ENCODE results near the gene SRSF4. TPM values are rescaled to one million over a fixed set of nuclear protein-coding genes. Genes with fewer than 3 reads are reported as not detected.

Gene SRSF4
- total and polyA plus RNA-seq, 2 donors (not counting 1 experiment from before 2014, with no cell fraction given) = 51.4 to 61.9 TPM

- peak in 1 of 2 donors; percentile 37 for DNase-seq (ENCODE audit: low read depth in 2 of 2)
- no peak overlapping the region for H3K27ac ChIP-seq (ENCODE audit: insufficient read depth, low read length)
- no peak overlapping the region for H3K4me2 ChIP-seq (ENCODE audit: extremely low read depth, insufficient read depth, low read length)
- H3K79me2 ChIP-seq (ENCODE audit: control insufficient read depth, insufficient read depth, low read length) = no peaks in the 10 kb centered on the region
- H3K36me3 ChIP-seq (ENCODE audit: control insufficient read depth, insufficient read depth, low read length) = no peaks in the 10 kb centered on the region
- H3K9ac ChIP-seq (ENCODE audit: insufficient read depth, low read length) = no peak overlapping the region
- no peak for TF ChIP-seq EZH2 (IDR thresholded peaks at IDR 0.05; ENCODE audit: low read length, missing control alignments)
- no peak for TF ChIP-seq CTCF (conservative IDR thresholded peaks at IDR 0.05 in 1 of 2, IDR thresholded peaks at IDR 0.05 in 1 of 2; ENCODE audit: low read depth in 1 of 2, low read length in 2 of 2)
- H3K4me3 ChIP-seq (replicated peaks in 1 of 4; ENCODE audit: control extremely low read depth in 1 of 4, insufficient read depth in 1 of 4, low read depth in 3 of 4, low read length in 4 of 4) = no peak overlapping the region
- H3K9me3 ChIP-seq (ENCODE audit: control insufficient read depth, insufficient read depth, low read depth, low read length) = no peaks in the 10 kb centered on the region
- no peak overlapping the region for H2AFZ ChIP-seq (ENCODE audit: low read length)
- no peaks in the 10 kb centered on the region for H3K27me3 ChIP-seq (ENCODE audit: control insufficient read depth, insufficient read depth, low read length)
- no peaks in the 10 kb centered on the region for H4K20me1 ChIP-seq (ENCODE audit: control insufficient read depth, extremely low read depth, insufficient read depth, low read length)
- H3K4me1 ChIP-seq (ENCODE audit: control insufficient read depth, extremely low read depth, insufficient read depth, low read length) = no peaks in the 10 kb centered on the region
These were observed 75.9 kb downstream of the SRSF4 start for GRCh38 chr1:29105822-29106221.

GRCh38 chr1:29100487-29100886 is 81.2 kb downstream of the SRSF4 start:
- no peaks in the 10 kb centered on the region for H3K9me3 ChIP-seq (ENCODE audit: control insufficient read depth, insufficient read depth, low read depth, low read length)
- H3K79me2 ChIP-seq (ENCODE audit: control insufficient read depth, insufficient read depth, low read length) = no peaks in the 10 kb centered on the region
- TF ChIP-seq EZH2 (IDR thresholded peaks at IDR 0.05; ENCODE audit: low read length, missing control alignments) (no peak), CTCF (conservative IDR thresholded peaks at IDR 0.05 in 1 of 2, IDR thresholded peaks at IDR 0.05 in 1 of 2; ENCODE audit: low read depth in 1 of 2, low read length in 2 of 2) (no peak)
- H3K4me3 ChIP-seq (replicated peaks in 1 of 4; ENCODE audit: control extremely low read depth in 1 of 4, insufficient read depth in 1 of 4, low read depth in 3 of 4, low read length in 4 of 4) = no peak overlapping the region
- H3K36me3 ChIP-seq (ENCODE audit: control insufficient read depth, insufficient read depth, low read length) = no peaks in the 10 kb centered on the region
- no peak overlapping the region for H2AFZ ChIP-seq (ENCODE audit: low read length)
- H3K27me3 ChIP-seq (ENCODE audit: control insufficient read depth, insufficient read depth, low read length) = no peaks in the 10 kb centered on the region
- no peak overlapping the region for H3K9ac ChIP-seq (ENCODE audit: insufficient read depth, low read length)
- H4K20me1 ChIP-seq (ENCODE audit: control insufficient read depth, extremely low read depth, insufficient read depth, low read length) = no peaks in the 10 kb centered on the region
- no peak for DNase-seq (ENCODE audit: low read depth in 2 of 2)
- no peaks in the 10 kb centered on the region for H3K4me1 ChIP-seq (ENCODE audit: control insufficient read depth, extremely low read depth, insufficient read depth, low read length)
- H3K27ac ChIP-seq (ENCODE audit: insufficient read depth, low read length) = no peak overlapping the region
- no peak overlapping the region for H3K4me2 ChIP-seq (ENCODE audit: extremely low read depth, insufficient read depth, low read length)

- Histone ChIP-seq H3K4me3 (replicated peaks in 1 of 4; ENCODE audit: control extremely low read depth in 1 of 4, insufficient read depth in 1 of 4, low read depth in 3 of 4, low read length in 4 of 4) (no peak overlapping the region), H3K36me3 (ENCODE audit: control insufficient read depth, insufficient read depth, low read length) (no peaks in the 10 kb centered on the region), H2AFZ (ENCODE audit: low read length) (no peak overlapping the region), H3K27ac (ENCODE audit: insufficient read depth, low read length) (no peak overlapping the region), H3K9ac (ENCODE audit: insufficient read depth, low read length) (no peak overlapping the region), H3K79me2 (ENCODE audit: control insufficient read depth, insufficient read depth, low read length) (no peaks in the 10 kb centered on the region), H3K27me3 (ENCODE audit: control insufficient read depth, insufficient read depth, low read length) (no peaks in the 10 kb centered on the region), H3K4me1 (ENCODE audit: control insufficient read depth, extremely low read depth, insufficient read depth, low read length) (no peaks in the 10 kb centered on the region), H3K4me2 (ENCODE audit: extremely low read depth, insufficient read depth, low read length) (no peak overlapping the region), H4K20me1 (ENCODE audit: control insufficient read depth, extremely low read depth, insufficient read depth, low read length) (no peaks in the 10 kb centered on the region), H3K9me3 (ENCODE audit: control insufficient read depth, insufficient read depth, low read depth, low read length) (no peaks in the 10 kb centered on the region)
- DNase-seq (ENCODE audit: low read depth in 2 of 2) = no peak
- TF ChIP-seq CTCF (conservative IDR thresholded peaks at IDR 0.05 in 1 of 2, IDR thresholded peaks at IDR 0.05 in 1 of 2; ENCODE audit: low read depth in 1 of 2, low read length in 2 of 2) (no peak), EZH2 (IDR thresholded peaks at IDR 0.05; ENCODE audit: low read length, missing control alignments) (no peak)
These were observed 82.4 kb downstream of the SRSF4 start for GRCh38 chr1:29099286-29099685.

Other genes starting within 250 kb of the SRSF4 start
- gene TMEM200B, start 58.0 kb downstream of the SRSF4 start, total RNA-seq = 17.7 and 18.5 TPM in 2 replicates
- 12.6 and 20.8 TPM in 2 replicates for gene TMEM200B, start 58.0 kb downstream of the SRSF4 start, polyA plus RNA-seq
- 16.9 and 17.5 TPM in 2 replicates for gene MECR, start 49.0 kb upstream of the SRSF4 start, total RNA-seq
- gene MECR, start 49.0 kb upstream of the SRSF4 start, polyA plus RNA-seq = 19.8 and 21.0 TPM in 2 replicates
- 25.8 and 27.0 TPM in 2 replicates for gene PTPRU, start 54.6 kb upstream of the SRSF4 start, total RNA-seq
- gene PTPRU, start 54.6 kb upstream of the SRSF4 start, polyA plus RNA-seq = 0.58 and 1.4 TPM in 2 replicates

Data from fibroblast of lung (primary cell).